Urothelium cell line (cell line): Measurements from ENCODE around the gene ZNF438.
"Not testable (repeated sequence)": the region's sequence is repeated elsewhere in the genome, so short reads cannot be mapped to it uniquely, and the experiment has no call there.

ENCODE experiments used
- DNase-seq: peaks from one replicate; pipeline ENCODE4 v3.0.0; 2011; ENCODE audit warnings: low spot score, mixed read lengths
- FAIRE-seq: peaks from 2 replicates; lab custom pipeline; 2011; peaks lifted over from hg19 to GRCh38; lab: Jason Lieb, UNC

Gene ZNF438

DNA sequence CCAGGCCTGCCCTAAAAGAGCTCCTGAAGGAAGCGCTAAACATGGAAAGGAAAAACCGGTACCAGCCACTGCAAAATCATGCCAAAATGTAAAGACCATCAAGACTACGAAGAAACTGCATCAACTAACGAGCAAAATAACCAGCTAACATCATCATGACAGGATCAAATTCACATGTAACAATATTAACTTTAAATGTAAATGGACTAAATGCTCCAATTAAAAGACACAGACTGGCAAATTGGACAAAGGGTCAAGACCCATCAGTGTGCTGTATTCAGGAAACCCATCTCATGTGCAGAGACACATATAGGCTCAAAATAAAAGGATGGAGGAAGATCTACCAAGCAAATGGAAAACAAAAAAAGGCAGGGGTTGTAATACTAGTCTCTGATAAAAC lies 82.4 kb downstream of the ZNF438 start:
- not testable (repeated sequence) for DNase-seq, FAIRE-seq

GRCh38 chr10:30944005-30944404 lies 87.7 kb downstream of the ZNF438 start:
- no peak for DNase-seq
- no peak for FAIRE-seq

DNA sequence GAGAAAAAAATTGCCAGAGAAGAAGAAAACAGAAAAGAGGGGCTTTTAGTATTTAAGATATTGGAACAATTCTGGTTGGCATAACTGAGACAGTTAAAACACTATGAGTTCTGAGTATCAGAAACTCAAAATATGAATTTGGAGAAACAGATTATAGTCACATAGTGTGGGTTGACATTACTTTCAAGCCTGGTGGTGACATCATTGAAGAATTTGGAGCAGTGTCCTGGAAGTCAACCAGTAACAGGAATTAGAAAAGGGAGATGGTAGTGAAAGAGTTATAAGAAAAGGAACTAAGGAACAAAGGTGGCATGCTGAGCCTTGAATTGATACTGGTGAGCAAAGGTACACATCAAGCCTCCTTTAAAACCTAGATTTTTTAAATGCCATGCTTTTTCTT lies 88.2 kb downstream of the ZNF438 start:
- FAIRE-seq (no peak), DNase-seq (no peak)

DNA sequence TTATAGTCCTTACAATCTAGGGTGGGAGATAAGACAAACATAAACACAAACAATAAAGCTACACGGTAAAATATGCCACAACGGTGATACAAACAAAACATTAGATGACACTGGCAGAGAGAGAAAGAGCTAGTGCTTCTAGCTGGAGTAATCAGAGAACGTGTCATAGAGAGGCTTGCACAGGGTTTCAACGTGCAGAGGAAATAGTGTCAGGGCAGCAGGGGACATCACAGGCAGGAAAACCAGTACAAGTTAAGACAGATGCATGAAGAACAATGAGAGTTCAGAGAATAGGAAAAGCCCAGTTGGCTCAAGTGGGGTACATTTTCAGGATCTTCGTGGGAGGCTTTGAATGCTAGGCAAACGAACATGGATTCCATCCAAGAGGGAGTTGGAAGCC lies 91.4 kb downstream of the ZNF438 start:
- no peak for FAIRE-seq
- DNase-seq, result no peak

- DNase-seq (no peak), FAIRE-seq (no peak)
Observed at GRCh38 chr10:30939643-30940251, 91.9 kb downstream of the ZNF438 start.

- DNase-seq (no peak), FAIRE-seq (no peak)
Observed at GRCh38 chr10:30935078-30935477, 96.6 kb downstream of the ZNF438 start.

DNA sequence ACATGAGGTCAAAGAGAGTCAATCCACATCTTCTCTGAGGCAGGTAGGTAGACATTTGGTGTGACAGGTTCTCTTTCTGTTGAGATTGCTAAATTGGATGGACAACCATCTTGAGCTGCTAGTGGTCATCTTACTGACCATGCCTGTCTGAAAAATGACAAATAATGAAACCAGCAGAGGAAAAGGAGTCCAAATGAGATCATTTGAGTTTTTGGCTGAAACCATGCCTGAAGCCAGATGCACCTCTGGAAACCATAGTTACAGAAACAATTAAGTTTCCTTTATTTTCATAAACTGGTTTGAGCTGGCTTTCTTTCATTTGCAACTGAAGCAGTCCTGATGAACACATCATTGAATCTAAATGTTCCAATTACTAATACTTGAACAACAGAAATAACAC lies 100.6 kb downstream of the ZNF438 start:
- no peak for FAIRE-seq
- no peak for DNase-seq

DNA sequence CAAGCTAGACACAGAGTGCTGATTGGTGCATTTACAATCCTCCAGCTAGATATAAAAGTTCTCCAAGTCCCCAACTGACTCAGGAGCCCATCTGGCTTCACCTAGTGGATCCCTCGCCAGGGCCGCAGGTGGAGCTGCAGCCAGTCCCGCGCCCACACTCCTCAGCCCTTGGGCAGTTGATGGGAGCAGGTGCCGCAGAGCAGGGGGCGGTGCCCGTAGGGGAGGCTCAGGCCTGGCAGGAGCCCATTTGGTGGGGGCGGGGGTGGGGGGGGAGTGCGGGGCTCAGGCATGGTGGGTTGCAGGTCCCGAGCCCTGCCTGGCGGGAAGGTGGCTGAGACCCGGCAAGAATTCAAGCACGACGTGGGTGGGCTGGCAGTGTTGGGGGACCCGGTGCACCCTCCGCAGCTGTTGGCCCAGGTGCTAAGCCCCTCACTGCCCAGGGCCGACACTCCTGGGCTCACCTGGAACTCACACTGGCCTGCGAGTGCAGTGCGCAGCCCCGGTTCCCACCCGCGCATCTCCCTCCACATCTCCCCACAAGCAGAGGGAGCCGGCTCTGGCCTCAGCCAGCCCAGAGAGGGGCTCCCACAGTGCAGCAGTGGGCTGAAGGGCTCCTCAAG lies 101.7 kb downstream of the ZNF438 start:
- FAIRE-seq (no peak), DNase-seq (no peak)

DNA sequence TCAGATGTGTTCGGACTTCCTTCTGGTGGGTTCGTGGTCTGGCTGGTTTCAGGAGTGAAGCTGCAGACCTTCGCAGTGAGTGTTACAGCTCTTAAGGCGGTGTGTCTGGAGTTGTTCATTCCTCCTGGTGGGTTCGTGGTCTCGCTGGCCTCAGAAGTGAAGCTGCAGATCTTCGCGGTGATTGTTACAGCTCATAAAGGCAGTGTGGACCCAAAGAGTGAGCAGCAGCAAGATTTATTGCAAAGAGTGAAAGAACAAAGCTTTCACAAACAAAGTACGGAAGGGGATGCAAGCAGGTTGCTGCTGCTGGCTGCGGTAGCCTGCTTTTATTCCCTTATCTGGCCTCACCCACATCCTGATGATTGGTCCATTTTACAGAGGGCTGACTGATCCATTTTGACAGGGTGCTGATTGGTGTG lies 102.3 kb downstream of the ZNF438 start:
- DNase-seq, FAIRE-seq: not testable (repeated sequence)

- DNase-seq (no peak), FAIRE-seq (no peak)
Observed at GRCh38 chr10:30928742-30929141, 102.9 kb downstream of the ZNF438 start.

- DNase-seq (no peak), FAIRE-seq (no peak)
Observed at GRCh38 chr10:30918651-30919050, 113.0 kb downstream of the ZNF438 start.

GRCh38 chr10:30917789-30918188 lies 113.9 kb downstream of the ZNF438 start:
- FAIRE-seq, result no peak
- no peak for DNase-seq

GRCh38 chr10:30917067-30917466 lies 114.6 kb downstream of the ZNF438 start:
- DNase-seq (no peak), FAIRE-seq (no peak)

GRCh38 chr10:30915146-30915545 lies 116.5 kb downstream of the ZNF438 start:
- DNase-seq (no peak), FAIRE-seq (no peak)

DNA sequence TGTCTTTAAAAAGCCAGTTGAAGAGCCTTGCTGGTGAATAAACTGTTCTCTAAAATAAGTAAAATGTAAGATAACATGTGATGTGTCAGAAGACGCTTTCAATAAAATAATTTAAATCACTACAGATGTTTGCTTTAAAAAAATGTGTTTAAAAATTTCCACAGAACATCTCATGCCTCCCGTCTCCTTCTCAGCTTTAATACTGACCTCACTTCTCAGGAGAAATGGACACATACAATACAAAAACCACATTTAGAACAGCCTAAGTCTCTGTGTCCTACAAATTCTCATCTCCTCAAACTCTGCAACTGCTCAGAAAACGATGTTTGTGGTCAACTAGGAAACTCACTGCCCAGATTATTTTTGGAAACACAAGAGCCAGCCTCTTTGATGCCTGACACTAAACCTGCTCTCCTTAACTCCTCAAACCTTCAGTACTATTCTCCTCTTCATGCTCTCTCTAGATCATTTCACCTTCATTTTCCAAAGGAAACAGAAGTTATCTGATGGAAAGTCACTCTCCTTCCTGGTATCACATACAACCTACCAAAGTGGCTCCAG lies 120.3 kb downstream of the ZNF438 start:
- DNase-seq, result no peak
- FAIRE-seq, result no peak

GRCh38 chr10:30903397-30904138 lies 128.1 kb downstream of the ZNF438 start:
- DNase-seq (no peak), FAIRE-seq (no peak)

GRCh38 chr10:30902621-30903396 lies 128.9 kb downstream of the ZNF438 start:
- DNase-seq, result no peak
- no peak for FAIRE-seq

GRCh38 chr10:30901487-30901886 lies 130.2 kb downstream of the ZNF438 start:
- not testable (repeated sequence) for FAIRE-seq, DNase-seq

- no peak for DNase-seq
- FAIRE-seq, result no peak
Observed at GRCh38 chr10:30898964-30899363, 132.7 kb downstream of the ZNF438 start.

DNA sequence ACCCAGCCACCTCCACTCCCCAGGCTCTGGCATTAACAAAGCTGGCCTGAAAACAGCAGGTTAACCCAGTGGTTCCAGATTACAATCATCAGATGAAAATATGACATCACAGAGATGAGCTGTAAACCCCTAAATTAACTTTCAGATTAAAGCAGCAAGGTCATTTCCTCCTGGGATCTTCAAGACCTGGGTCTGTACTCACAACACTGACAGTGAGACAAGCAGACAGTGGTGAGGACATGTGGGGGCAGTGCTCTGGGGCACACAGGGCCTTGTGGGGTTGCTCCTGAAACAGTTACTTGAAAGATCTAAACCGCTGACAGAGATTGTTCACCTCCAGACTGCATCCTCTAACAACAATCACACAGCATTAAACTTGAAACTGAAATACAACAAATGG lies 134.1 kb downstream of the ZNF438 start:
- FAIRE-seq (no peak), DNase-seq (no peak)

DNA sequence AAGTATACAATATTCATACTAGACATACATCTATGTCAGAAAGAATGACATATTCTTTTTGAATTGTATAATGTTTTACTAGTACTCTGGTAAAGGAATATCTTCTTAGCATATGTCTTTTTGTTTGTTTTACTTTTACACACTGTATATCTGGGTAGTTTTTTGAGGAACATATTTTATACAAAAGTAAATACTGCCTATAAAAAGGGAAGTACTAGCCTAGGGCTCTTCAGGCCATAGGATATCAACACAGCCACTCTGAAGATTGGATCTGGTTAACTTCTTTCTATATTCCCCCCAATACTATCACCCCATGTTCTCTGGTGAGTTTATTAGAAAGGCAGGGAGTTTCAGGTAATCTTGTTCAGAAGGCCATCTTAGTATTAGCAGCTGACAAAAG lies 134.6 kb downstream of the ZNF438 start:
- DNase-seq (no peak), FAIRE-seq (no peak)
